ENCODE measurements around the gene ARHGAP28. TPM values are rescaled to one million over a fixed set of nuclear protein-coding genes. Genes with fewer than 3 reads are reported as not detected.

The ARHGAP28 gene
- total RNA-seq, 1 experiment from 2014 or later: 9.2 TPM

DNA sequence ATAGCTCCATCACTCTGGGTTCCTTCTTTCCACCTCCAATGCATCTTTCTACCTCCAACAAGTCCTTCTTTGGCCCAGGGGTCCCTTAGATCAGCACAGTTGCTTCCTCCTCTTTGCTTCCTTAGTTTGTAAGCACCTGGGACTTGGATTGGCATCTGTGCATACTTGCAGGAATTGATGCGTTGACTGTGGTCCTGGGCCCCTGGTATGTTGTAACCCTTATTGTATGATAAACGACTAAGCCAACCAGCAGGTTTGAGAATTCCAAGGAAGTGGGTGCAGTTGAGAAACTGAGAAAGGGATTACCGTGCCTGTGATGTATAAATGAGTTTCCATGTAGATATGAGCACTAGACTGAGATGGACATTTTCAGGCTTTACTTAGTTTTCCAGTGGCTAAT is 55.9 kb downstream of the ARHGAP28 start:
- Histone ChIP-seq H3K79me2 (ENCODE audit: insufficient read depth, low read length) (no peaks in the 10 kb centered on the region; the same call in 1 of the 2 replicates), H3K56ac (ENCODE audit: insufficient read length, low read depth, low read length) (no peak overlapping the region), H3K23ac (ENCODE audit: insufficient read length, low read depth, low read length) (no peak overlapping the region), H3T11ph (ENCODE audit: low read length) (no peak overlapping the region), H4K91ac (ENCODE audit: insufficient read length, low read depth, low read length) (no peak overlapping the region), H3K79me1 (ENCODE audit: insufficient read depth, low read depth, low read length, poor library complexity, severe bottlenecking) (no peaks in the 10 kb centered on the region), H2BK20ac (ENCODE audit: low read depth, low read length, poor library complexity, severe bottlenecking) (no peak overlapping the region), H3K4ac (ENCODE audit: low read depth, low read length) (no peak overlapping the region), H3K27me3 (ENCODE audit: insufficient read depth, low read length) (no peaks in the 10 kb centered on the region), H3K18ac (ENCODE audit: insufficient read length, low read depth, low read length) (no peak overlapping the region), H2BK5ac (ENCODE audit: insufficient read length, low read length) (no peak overlapping the region), H2AK5ac (ENCODE audit: insufficient read length, low read length) (no peak overlapping the region), H3K14ac (ENCODE audit: insufficient read depth, low read length) (no peak overlapping the region; the same call in 1 of the 2 replicates), H4K5ac (ENCODE audit: insufficient read length, low read depth, low read length) (no peak overlapping the region), H3K4me1 (ENCODE audit: insufficient read depth, low read length) (peaks cover 14% of the 10 kb centered on the region; the same call in 1 of the 2 replicates), H2BK120ac (ENCODE audit: low read depth, low read length, poor library complexity, severe bottlenecking) (no peak overlapping the region), H3K23me2 (ENCODE audit: insufficient read length, low read depth, low read length, poor library complexity, severe bottlenecking) (no peaks in the 10 kb centered on the region), H3K9ac (ENCODE audit: extremely low read depth, insufficient read length, low read length) (no peak overlapping the region), H3K4me2 (ENCODE audit: insufficient read depth, insufficient read length, low read length) (no peak overlapping the region), H4K20me1 (ENCODE audit: control insufficient read depth, insufficient read depth, insufficient read length) (no peaks in the 10 kb centered on the region), H2BK12ac (ENCODE audit: insufficient read length, low read depth, low read length) (no peak overlapping the region), H4K8ac (replicated peaks; ENCODE audit: insufficient read length, low read depth, low read length) (no peak overlapping the region), H2AFZ (ENCODE audit: low read length) (no peak overlapping the region), H3K27ac (ENCODE audit: insufficient read length, low read depth, low read length) (no peak overlapping the region), H2BK15ac (ENCODE audit: low read depth, low read length) (peak overlapping the region; percentile 52; the same call in 1 of the 2 replicates), H3K9me3 (ENCODE audit: control insufficient read depth, low read depth, low read length) (no peaks in the 10 kb centered on the region)
- no peak for DNase-seq
- TF ChIP-seq, protein P1, sequence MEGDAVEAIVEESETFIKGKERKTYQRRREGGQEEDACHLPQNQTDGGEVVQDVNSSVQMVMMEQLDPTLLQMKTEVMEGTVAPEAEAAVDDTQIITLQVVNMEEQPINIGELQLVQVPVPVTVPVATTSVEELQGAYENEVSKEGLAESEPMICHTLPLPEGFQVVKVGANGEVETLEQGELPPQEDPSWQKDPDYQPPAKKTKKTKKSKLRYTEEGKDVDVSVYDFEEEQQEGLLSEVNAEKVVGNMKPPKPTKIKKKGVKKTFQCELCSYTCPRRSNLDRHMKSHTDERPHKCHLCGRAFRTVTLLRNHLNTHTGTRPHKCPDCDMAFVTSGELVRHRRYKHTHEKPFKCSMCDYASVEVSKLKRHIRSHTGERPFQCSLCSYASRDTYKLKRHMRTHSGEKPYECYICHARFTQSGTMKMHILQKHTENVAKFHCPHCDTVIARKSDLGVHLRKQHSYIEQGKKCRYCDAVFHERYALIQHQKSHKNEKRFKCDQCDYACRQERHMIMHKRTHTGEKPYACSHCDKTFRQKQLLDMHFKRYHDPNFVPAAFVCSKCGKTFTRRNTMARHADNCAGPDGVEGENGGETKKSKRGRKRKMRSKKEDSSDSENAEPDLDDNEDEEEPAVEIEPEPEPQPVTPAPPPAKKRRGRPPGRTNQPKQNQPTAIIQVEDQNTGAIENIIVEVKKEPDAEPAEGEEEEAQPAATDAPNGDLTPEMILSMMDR (conservative IDR thresholded peaks at IDR 0.05): no peak
- Mint-ChIP-seq H3K27me3 (ENCODE audit: low read depth) (no peaks in the 10 kb centered on the region), H3K4me3 (no peak overlapping the region; a peak in 1 of 5 replicates), H3K4me1 (peaks cover 33 to 37% of the 10 kb centered on the region in 2 experiments), H3K27ac (no peak overlapping the region; a peak in 1 of 7 replicates), H3K36me3 (ENCODE audit: insufficient read depth in 1 of 3, low read depth in 3 of 3) (peaks cover 5 to 18% (median 9%) of the 10 kb centered on the region in 3 experiments), H3K9me3 (peaks cover 5% of the 10 kb centered on the region in 2 experiments)
- no CpG with 5 or more reads among the region's 3 CpGs for WGBS (ENCODE audit: extremely low coverage, insufficient read length, low lambda C conversion rate)
